GM21423 (cell line): ENCODE results near the gene PSTPIP1.

Experiments used
- ATAC-seq: cut with Tn5 transposase; IDR thresholded peaks from one replicate; pipeline ENCODE4 v1.9.1; 2021; ENCODE audit warnings: mild to moderate bottlenecking, moderate library complexity; ENCODE audit not compliant: unreplicated experiment

Gene PSTPIP1

DNA sequence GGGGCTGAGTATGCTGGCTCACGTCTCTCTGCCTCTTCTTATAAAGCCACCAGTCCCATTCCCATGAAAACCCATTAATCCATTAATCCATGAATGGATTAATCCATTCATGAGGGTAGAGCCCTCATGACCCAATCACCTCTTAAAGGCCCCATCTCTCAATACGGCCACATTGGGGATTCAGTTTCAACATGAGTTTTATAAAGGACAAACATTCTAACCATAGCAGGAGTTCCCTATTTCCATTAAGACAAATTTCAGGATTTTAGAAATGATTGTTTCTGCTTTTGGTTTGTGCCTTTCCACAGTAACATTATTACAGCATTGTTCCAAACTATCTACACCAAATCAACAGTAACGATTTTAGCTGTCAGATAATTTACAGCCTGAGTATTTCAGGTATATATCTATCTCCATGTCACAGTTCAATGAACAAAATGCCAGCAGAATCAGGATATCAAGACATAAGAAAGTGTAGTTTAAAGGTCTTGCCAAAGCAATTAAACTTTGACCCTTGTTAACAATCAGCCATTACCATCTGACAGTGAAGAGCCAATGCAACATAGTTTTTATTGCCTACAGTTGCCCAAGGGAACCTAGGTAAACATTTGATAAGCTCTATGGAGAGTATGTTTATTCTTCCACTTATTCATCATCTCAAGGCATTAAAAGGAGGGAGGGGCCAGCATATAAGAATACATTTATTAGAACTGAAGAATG, 72.2 kb downstream of the PSTPIP1 start:
- ATAC-seq, result no peak

DNA sequence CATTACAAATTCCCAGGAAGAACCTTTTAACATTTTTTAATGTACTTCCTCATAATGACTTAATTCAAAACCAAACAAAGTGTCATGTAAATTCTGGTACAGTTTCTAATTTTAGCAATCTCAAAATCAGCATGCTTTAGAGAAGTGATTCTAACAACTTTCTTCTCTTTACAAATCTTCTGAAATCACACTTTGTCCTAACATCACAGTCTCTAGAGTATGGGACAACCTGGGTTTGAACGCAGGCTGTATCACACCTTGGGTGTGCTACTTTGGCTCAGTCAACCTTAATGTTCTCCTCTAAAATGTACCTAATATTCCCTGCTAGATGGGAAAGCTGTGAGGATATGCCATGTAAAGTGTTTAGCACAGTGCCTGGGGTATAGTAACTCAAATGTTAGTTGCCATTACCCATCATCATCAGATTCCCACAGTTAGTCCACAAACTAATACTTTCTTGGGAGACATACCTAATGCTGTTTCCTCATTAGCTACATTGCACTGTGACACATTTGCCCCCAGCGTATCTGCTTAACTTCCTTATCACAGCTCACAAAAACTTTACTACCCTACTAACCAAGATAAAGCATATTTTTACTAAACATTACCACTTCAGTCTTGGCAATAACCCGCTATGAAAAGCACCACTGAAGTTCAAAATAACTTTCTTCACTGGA, 72.9 kb downstream of the PSTPIP1 start:
- no peak for ATAC-seq

DNA sequence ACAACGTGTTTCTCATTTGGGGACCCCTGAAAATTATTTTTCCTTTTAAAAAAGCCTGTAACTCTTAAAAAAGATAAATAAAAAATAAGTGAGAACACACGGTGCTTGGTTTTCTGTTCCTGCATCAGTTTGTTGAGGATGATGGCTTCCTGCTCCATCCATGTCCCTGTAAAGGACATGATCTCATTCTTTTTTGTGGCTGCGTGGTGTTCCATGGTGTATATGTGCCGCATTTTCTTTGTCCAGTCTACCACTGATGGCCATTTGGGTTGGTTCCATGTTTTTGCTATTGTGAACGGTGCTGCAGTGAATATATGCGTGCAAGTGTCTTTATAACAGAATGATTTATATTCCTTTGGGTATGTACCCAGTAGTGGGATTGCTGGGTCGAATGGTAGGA, 73.7 kb downstream of the PSTPIP1 start:
- ATAC-seq, result no peak

DNA sequence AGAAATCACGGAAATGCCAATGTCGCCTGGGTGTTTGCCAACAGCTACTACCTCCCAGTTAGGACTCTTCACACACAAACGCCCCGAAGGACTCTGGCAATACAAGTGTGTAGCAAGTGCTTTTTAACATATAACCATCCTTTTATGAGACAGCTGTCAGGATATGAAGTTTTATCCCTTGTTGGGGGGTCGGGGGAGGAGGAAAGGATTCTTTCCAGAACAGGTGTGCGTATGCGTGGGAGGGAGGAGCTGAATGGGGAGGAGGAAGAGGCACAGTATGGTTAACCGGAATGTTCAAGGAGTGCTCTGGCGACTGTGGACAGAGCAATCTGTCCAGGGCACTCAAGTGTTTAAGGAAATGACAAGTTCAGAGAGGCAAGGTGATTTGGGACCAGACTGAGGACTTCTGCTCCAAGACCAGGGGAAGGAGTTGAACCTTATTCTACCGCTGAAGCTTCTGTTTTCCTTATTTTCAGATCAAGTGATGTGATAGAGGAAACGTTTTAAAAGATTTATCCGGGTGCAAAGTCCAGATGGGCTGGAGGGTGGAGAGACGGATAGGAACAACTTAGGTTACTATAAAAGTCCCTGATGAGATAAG, 74.7 kb downstream of the PSTPIP1 start:
- no peak for ATAC-seq

DNA sequence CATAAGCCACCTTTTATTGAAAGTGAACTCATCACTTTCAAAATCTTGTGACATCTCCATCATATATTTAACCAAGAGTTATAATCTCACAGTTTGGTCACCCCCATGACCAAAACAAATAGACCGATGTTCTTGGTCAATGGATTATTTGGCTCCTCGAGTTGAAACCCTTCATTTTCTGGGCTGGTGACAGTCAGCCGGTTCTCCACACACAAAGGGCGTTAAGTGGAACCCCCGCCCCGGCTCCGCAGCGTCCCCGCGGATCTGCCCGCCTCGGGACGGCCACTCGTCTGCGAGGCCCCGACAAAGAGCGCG, 75.2 kb downstream of the PSTPIP1 start:
- ATAC-seq, result no peak

DNA sequence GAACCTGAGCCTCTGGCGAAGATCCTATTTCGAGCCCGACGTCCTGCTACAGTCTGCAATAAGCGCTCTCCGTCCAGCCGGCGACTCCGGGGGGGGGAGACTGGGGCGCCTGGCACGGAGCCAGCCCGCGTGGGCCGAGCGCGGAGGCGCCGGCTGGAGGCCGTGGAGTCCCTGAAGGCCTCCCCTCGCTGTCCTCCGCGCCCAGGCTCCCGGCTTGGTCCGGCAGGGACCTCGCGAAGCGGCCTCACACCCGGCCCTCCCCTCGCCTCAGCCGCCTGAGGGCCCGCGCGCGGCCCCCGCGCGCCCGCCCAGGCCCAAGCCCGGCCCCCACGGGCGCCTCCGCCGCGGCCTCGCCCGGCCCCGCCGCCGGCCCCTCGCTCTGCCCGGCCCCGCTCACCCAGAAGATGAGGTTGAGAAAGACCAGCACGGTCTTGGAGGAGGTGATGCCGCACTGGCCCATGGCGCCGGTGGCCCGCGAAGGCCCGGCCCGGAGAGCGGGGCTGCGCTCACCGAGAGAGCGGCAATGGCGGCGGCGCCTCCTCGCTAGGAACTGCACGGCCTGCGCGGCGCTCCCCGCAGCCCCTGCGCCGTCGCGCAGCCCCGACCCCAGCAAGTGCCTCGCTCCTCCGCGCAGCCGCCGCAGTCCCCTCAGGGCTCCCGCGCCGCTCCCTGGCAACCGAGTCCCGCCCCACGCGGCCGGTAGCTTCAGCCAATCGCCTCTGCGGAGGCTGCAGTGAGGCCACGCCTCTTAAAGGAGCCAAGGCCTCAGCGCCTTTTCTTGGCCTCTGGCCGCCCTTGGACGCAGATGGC, 75.8 kb downstream of the PSTPIP1 start, which contains the start of gene TSPAN3:
Gene TSPAN3 (minus strand): TSS at position 615 of the 810 bp plus-strand sequence. CDS start 155 bp downstream, at position 460.
- ATAC-seq, result peak; percentile 86

DNA sequence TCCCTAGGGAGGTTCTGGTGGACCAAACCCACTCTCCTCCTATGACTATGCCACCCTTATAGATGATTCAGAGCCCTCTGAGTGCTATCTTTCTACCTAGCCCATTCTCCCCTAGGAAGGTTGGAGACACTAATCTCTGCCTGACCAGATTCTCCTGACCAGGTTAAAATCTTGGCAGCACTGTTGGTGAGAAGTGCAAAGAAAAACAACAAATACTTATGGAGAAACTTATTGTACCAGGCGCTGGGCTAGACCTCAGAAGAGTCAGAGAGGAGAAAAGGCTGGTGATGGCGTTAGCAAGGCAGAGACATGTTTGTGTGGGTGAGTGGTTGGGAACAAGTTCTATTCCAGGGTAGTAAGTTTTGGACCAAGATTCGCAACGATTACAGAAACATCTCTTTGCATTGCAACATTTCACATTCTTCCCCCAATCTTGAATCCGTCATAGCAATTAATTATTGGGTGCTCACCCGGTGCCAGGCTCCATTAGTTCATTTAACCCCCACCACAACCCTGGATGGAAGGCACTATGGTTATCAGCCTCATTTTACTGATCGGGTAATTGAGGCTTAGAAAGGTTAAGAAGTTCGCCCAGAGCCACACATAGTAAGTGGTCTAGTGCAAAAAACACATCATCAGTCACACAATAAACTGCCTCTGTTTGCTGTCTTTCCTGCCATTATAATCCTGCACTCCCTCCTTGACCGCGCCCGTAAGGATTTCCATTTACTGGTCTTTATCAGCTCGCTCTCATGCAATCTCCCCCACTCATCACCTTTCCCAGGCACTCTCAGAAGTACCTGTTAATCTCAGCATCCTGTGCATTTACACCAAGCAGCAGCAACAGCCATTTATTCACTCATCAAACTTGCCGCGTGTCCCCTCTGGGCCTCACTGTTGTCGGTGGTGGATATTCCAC, 76.6 kb downstream of the PSTPIP1 start:
- ATAC-seq, result peak; percentile 5

DNA sequence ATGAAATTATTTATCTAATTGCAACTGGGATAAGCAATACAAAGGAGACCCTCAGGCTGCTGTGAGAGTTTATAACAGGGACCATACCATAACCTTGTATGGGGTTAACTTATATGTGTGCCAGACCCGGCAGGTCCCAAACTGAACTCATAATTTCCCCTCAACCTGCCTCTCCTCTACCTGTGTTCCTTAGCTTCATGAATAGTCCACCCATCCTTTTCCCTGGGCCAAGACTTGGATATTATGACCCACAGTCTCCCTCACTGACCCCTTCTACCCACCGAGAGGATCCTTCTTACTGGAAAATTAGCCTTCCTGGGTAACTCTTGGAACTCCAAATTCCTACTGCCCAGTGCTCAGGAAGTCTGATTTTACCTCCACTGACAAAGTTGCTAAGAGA, 79.4 kb downstream of the PSTPIP1 start:
- no peak for ATAC-seq

DNA sequence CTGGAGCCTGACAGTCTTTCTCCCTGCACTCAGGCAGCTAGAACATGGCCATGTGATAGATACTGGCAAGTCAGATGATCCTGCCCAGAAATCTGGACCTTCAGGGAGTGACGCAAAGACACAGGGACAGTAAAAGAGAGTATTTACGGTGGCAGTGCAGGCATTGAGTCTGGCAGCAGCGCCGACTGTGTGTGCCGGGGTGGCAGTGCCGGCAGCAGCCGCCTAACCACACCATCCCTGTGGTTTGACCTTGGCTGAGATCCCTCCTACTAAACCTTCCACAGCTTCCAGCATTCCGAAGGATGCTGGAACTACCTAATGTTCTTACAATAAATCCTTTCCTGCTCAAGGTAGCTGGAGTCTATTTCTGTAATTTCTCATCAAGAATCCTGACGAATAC, 80.6 kb downstream of the PSTPIP1 start:
- no peak for ATAC-seq

DNA sequence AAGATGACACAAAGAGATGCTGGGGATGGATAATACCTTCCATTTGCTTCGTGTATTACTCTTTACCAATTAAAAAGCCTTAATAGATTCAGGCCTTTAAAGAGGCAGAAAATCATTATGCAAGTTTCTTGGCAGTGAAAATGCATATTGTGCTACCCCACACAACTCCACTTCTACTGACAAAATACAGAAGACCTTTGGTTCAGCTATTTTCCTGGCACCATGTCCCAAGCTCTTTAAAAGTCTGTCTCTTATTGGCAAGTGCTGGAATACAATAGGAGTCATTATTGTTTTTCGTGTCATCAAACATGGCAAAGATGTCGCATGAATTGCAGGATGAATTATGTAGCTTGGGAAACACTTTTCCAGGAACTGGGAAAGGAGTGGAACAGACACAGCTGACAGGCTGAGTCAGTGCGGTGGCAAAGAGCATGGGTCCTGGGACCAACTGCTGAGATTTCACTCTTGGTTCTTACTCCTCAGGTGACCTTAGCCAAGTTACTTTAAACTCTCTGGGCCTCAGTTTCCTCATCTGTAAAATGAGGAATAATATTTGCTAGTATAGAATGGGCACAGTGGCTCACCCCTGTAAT, 81.5 kb downstream of the PSTPIP1 start:
- no peak for ATAC-seq

DNA sequence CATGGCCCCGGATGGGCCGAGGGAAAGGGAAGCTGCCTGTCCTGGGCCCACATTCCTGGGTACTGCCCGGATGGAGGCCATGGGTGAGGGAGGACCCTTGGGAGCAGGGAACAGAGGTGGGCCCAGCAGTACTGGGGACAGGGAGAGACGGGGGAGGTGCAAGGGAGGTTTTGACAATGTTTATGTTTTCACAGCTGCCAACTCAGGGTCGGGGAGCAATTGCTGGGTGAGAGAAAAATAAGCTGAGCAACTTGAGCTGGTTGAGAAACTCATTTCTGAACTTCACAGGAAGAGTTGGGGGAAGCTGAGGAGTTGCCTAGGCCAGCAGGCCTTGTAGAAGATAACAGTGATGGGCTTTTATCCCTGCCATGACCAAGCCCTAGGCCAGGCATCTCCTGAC, 87.0 kb downstream of the PSTPIP1 start:
- ATAC-seq, result no peak

DNA sequence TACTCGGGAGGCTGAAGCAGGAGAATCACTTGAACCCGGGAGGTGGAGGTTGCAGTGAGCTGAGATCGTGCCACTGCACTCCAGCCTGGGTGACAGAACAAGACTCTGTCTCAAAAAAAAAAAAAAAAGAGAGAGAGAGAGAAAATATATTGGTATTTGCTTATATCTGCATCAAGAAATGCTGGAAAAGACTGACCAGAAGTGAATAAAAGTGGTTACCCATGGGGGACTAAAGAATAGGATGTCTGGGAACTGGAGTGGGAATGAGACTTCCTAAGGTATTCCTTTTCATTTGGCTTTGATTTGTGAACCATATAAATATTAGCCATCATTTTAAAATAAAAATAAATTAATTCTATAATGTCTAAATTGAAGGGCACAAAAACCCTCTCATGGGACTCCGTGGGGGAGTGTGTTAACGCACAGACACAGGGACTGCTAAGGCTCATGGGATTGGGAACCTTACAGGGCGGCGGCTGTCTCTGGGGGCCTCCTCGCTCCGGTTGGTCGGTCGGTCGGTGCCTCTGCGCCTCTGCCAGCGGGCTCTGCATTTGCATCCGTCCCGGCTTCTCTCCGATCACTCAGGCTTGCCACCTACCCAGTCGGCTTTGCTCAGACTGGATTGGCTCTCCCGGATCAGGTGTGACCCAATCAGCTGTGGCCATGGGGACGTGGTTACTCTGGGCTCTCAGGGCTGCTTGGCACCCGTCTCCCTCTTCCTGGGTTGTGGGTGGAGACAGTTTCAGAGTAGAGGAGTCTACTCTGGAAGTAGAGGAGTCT, 88.6 kb downstream of the PSTPIP1 start:
- peak; percentile 55 for ATAC-seq

DNA sequence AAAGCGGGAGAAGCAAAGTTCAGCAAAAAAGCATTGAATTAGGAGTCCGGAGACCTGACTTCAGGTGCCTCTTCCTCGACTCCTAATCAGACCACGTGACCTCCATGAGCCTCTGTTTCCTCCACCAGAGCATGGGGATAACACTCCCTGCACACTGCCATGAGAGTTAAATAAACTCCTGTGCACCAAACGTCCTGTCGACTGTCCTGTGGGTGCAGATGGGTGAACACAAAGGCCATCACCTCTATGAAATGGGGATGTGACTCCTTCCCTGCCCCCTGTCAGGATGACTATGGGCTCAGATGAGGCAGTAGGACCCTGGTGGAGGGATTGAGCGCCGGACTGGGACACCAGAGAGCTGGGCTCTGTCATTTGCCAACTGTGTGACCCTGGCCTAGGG, 89.5 kb downstream of the PSTPIP1 start:
- no peak for ATAC-seq

DNA sequence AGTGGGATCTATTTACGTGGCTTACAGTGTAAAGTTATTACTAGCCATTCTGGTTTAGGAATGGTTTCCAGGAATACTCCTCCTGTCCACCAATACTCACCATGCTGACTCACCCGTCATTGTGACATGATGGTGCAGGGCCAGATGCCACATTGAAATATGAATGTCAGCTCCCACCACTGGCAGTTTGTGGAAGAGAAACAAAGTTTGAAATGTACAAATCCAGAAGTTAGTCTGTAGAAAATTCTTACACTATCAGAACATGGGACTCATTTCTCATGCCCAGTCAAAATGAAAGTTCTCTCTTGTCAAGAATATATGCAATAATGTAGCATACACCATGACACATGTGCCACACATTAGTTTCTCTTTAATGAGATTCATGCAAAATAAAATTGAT, 90.4 kb downstream of the PSTPIP1 start:
- ATAC-seq, result no peak
